GDM1 (cell line): ENCODE results near the gene CDC42SE2.
"Not testable (repeated sequence)": the region's sequence is repeated elsewhere in the genome, so short reads cannot be mapped to it uniquely, and the experiment has no call there.

Source experiments
- DNase-seq: peaks from one replicate; lab custom pipeline; 2025; lab: John Stamatoyannopoulos, UW

CDC42SE2 gene

GRCh38 chr5:131250751-131251475 is 12.9 kb upstream of the CDC42SE2 start:
- DNase-seq: no peak

DNA sequence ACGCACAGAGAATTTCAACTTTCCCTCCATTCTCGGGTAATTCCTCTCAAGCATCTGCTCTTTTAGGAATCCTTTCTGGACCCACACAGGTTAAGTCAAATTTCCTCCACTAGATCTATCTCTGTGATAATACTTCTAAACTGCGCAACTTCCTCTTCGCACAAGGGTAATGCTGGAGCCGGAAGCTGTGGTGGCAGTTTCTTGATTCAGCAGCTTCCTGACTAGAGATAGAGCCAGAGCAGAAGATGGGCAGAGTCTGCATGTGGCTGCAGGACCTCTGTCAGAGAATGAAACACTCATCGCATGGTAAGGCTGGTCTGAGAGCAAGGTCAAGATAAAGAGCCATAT is 11.1 kb upstream of the CDC42SE2 start:
- DNase-seq: peak; percentile 89

DNA sequence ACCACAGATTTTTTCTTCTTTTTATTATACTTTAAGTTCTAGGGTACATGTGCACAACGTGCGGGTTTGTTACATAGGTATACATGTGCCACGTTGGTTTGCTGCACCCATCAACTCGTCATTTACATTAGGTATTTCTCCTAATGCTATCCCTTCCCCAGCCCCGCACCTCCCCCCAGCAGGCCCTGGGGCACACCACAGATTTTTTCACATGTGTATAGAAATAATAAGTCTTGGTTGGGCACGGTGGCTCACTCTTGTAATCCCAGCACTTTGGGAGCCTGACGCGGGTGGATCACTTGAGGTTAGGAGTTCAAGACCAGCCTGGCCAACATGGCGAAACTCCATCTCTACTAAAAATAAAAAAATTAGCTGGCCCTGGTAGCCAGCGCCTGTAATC is 9.8 kb upstream of the CDC42SE2 start:
- DNase-seq: not testable (repeated sequence)

DNA sequence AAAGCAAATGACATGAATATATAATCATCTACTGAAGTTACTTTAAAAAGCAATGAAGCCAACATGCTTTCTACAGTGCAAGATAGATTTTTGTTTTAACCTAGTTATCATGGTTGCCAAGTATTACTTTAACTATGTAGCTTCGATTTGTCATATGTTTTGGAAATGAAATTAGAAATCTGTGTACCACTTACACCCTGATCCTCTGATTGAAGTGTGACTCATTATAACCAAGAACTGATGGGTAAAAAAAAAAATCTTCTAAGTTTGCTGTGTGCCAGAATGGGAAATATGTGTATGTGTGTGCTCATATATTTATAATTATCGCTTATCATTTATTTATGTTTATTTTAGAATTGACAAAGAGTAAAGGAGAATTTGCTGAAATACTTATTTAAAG is 9.1 kb upstream of the CDC42SE2 start:
- no peak for DNase-seq

- DNase-seq: no peak
Measured at GRCh38 chr5:131256507-131256823, 7.4 kb upstream of the CDC42SE2 start.

GRCh38 chr5:131258733-131259132 is 5.1 kb upstream of the CDC42SE2 start:
- no peak for DNase-seq

GRCh38 chr5:131259326-131259725 is 4.5 kb upstream of the CDC42SE2 start:
- DNase-seq: no peak

DNA sequence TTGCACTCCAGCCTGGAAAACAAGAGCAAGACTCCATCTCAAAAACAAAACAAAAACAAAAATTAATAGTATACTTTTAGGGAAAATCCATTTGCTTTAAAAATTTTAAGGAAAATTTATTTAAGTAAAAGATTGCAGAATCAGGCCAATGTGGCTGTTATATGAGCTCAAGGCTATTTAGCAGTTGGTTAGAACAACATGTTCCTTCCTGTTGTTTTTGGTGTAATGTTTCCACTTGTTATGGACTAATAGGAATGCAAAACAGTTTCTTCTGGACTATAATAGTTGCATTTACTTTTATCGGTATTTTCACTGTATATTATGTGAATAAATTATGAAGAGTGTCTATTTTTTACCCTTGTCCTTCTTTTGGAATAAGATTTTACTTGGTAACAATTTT is 3.0 kb upstream of the CDC42SE2 start:
- no peak for DNase-seq

- no peak for DNase-seq
Measured at GRCh38 chr5:131261483-131261882, 2.4 kb upstream of the CDC42SE2 start.

- no peak for DNase-seq
Measured at GRCh38 chr5:131262953-131263541, 806 bp upstream of the CDC42SE2 start.

DNA sequence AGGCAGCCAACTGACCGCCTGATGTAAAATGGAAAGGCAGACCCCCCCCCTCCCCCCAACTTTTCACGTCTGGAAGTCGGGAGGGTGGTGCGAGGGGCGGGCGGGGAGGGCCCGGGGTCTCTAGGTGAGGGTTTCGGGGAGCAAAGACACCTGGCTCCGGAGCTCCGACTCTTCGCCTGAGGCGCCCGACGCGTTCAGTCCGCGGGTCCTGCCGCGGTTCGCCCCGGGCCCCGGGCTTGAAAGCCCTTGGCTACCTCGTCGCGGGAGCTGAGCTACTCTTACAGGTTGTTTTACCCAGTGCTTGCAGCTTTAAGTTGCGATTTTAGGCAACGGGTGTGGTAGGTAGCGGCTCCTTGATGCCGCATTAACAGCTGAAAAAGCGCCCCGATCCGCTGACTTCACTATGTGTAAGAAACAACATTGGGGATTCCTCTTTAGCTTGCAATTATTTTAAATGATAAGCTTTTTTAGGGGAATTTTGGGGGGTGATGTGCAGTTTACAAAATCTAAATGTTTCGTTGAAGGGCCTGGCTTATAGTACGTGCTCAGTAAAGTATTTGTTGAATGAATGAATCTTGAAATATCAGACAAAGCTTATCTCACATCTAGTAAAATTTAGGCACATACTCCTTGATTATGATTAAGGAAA is 722 bp downstream of the CDC42SE2 start:
- DNase-seq: peak; percentile 13

GRCh38 chr5:131265311-131265803 is 1.5 kb downstream of the CDC42SE2 start:
- peak; percentile 16 for DNase-seq

- no peak for DNase-seq
Measured at GRCh38 chr5:131266370-131267060, 2.7 kb downstream of the CDC42SE2 start.

DNA sequence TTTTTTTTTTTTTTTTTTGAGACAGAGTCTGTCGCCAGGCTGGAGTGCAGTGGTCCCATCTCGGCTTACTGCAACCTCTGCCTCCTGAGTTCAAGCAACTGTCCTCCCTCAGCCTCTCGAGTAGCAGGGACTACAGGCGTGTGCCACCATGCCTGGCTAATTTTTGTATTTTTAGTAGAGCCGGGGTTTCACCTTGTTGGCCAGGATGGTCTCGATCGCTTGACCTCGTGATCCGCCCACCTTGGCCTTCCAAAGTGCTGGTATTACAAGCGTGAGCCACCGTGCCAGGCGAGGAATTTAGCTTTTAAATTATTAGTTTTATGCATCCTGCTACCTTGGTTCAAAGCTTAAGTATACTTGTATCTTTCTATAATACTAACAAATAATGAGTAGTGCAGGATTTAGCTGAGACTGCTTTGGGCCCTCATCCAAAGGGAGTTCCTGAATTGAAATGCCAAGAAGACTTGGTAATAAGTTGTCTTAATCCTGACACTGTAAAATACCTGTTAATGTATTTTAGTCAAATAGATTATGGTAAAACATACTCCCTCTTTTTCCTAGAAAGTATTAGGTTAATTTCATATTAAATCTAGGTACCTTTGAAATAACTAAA is 5.0 kb downstream of the CDC42SE2 start:
- DNase-seq: no peak

- DNase-seq: no peak
Measured at GRCh38 chr5:131270809-131271208, 7.0 kb downstream of the CDC42SE2 start.

- not testable (repeated sequence) for DNase-seq
Measured at GRCh38 chr5:131271888-131272287, 8.0 kb downstream of the CDC42SE2 start.

- no peak for DNase-seq
Measured at GRCh38 chr5:131272307-131272706, 8.5 kb downstream of the CDC42SE2 start.

GRCh38 chr5:131272724-131273123 is 8.9 kb downstream of the CDC42SE2 start:
- DNase-seq: no peak

DNA sequence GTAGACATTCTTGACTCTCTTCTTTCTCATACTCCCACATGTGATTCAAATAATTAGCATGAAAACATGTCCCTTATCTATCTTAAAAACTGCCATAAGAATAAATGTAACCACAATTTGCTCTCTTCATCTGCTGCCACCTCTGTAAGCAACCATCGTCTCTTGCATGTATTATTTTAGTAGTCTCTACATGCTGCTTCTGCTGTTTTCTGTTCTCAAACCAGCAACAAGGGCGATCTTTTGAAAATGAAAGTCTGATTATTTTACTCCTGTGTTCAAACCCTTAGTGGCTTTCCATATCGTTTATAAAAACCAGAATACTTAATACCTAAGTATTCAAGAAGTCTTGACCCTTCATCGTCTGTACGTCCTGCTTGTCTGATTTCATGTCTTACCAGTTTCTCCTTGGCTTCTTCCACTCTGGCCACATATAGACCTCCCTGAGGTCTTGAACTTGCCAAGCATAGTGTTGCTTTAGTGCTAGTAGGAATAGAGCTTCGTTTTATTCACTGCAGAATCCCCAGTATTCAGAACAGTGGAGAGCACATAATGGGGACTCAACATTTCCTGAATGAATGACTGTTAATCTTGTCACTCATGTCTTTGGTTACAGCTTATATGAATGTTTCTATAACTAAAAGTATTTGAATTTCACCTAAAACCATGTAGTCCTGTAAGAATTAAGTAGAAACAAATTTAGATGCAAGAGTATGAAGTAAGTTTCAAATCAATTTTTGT is 10.6 kb downstream of the CDC42SE2 start:
- no peak for DNase-seq

- DNase-seq: no peak
Measured at GRCh38 chr5:131276072-131276471, 12.2 kb downstream of the CDC42SE2 start.

DNA sequence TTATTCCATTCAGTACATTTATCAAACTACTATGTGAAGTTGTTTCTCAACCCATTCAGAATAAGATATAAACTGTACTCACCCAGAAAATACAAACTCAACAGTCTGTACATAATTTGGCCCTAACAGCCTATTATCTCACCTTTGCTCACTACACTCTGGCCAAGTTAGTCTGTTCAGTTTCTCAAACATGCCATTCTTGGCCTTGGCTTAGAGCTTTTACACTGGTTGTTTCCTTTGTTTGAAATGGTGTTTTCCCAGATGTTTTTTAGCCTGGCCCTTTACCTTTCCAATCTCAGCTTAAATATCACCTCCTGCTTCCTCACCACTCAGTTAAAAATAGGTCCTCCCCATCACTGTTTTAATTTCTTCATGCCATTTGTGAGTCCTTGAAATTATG is 13.6 kb downstream of the CDC42SE2 start:
- DNase-seq: no peak
